NCI-H345 treated with DMSO at 0.1 percent for 48 hours (cell line): ENCODE measurements around the gene FOXP4.
A peak's percentile ranks its signal among the peaks of the same experiment; 100 is the strongest.

Experiments
- DNase-seq: peaks from one replicate; lab custom pipeline; 2025; ENCODE audit not compliant: unreplicated experiment; lab: John Stamatoyannopoulos, UW

FOXP4 gene

DNA sequence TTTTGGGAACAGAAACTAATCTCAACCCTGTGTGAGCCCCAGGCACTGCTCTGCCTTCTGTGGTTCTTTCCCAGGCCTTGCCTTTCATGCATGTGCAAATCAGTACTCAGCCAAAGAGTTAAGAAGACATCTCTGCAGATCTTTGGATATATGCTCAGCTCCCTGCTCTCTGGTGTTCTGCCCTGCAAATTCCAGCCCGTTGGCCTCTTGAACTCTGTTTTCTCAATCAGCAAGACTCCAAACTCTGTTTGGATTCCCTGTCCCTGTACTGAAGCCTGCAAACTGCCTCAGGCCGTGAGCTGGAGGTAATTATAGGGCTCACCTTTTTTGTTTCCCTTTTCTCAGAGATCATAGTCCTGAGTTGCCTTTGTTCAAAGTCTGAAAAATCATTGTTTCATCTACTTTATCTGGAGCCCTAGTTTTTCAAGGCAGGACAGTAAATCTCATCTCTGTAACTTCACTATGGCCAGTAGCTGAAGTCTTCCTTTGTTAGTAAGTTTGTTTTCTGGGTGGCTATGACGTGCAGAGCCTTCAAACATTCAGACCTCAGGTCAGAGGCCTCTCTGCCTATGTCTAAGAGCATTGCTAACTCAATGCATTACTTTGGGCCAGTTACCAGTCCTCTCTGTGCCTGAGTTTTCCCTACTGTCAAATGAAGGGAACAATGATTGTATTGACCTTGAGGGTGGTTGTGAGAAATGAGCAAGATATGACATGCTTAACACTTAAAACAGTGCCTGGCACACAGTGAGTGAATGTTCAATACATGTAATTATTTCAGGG is 76.2 kb downstream of the FOXP4 start:
- no peak for DNase-seq

DNA sequence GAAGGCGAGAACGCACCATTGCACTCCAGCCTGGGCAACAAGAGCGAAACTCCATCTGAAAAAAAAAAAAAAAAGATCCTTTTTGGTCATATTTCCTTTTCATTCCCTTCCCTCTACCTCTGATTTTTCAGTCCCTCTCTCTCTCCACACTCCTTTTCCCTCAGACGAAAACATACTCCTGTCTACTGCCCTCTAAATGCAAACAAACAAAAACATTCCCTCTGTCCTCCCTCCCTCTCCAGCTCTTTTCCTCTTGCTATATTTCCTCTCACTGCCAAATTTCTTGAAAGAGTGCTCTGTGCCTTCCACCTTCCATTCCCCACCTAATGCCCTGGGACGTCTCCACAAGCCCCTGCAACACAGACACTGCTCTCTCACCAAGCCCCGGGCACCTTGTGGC is 77.1 kb downstream of the FOXP4 start:
- no peak for DNase-seq

DNA sequence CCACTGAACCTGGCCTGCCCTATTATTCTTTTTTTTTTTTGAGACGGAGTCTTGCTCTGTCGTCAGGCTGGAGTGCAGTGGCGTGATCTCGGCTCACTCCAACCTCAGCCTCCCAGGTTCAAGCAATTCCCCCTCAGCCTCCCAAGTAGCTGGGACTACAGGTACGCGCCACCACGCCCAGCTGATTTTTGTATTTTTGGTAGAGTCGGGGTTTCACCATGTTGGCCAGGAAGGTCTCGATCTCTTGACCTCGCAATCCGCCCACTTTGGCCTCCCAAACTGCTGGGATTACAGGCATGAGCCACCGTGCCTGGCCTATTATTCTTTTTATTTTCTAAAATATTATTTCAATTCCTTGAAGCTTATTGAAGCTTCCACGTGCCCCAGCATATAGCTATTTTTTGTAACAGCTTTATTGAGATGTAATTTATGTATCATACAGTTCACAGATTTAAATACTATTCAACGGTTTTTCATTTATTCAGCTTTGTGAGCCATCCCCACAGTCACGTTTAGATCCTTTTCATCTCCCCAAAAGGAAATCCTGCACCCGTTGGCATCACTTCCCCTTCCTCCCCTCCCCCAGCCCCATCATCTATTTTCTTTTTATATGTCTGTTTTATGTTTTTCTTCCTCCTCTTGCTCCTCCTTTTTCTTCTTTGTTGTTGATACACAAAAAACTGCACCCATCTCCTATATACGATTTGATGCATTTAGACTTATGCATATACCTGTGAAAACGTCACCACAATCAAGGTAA is 78.6 kb downstream of the FOXP4 start:
- DNase-seq = no peak

DNA sequence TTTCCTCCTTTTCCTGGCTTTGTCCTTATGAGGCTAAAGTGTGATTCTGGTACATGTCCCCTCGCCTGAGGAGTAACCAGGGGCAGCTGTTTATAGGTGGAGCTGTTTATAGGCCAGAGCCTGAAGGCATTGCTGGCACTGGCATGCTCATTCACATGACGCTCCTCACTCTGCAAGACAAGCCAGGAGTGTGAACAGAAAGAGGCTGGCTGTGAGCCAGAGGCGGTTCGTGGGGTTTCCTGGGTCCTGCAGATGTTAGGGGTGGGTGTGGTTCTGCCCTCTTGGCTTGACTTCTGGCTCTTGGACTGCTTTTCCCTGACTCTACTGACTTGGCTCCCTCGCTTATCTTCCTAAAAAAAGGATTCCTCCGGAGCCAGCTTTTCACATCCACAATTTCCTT is 79.3 kb downstream of the FOXP4 start:
- DNase-seq = peak; percentile 26

DNA sequence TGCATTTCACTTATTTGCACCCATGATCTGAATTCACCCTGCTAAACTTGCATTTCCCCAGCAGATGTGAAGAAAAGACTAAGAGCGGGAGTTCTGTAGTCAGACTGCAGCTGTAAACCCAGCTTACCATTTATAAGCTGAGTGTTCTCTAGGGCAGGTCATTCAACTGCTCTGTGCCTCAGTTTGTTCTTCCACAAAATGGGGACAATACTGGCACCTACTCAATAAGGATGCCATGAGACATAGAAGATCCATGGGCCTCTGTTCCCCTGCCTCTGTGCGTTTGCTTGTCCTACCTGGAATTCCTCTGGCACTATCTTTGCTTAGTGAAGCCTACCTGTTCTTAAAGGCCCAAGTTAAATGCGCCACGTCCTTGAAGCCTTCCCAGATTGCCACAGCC is 79.8 kb downstream of the FOXP4 start:
- no peak for DNase-seq

DNA sequence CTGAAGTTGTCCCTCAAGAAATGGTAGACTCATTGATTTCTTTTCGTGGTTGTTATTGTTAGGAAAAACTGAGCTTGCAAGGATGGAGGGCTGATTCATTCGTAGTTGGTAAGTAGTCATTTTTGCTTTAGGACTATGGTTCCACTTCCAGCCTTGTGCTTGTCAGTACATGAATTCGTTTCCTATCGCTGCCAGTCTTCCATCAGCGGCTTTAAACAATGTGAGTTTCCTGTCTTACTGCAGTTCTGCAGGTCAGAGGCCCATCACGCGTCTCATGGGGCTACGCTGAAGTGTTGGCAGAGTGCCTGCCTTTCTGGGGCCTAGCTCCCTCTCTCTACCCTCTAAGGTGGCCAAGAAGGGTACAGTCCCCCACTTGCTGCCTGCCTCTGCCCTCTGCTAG is 80.7 kb downstream of the FOXP4 start:
- DNase-seq = peak; percentile 17

DNA sequence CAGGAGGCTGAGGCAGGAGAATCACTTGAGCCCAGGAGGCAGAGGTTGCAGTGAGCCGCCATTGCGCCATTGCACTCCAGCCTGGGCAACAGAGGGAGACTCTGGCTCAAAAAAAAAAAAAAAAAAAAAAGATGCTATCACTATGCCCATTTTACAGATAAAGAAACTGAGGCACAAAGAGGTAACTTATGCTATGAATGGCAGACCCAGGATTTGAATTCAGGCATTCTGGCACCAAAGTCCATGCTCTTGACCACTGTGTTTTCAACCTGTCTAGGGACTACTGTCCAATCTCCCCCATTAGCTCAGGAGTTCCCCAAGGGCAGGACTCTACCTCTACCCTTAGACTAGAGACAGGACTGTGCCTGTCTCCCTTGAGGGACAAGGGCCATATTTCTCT is 82.9 kb downstream of the FOXP4 start:
- DNase-seq = no peak

DNA sequence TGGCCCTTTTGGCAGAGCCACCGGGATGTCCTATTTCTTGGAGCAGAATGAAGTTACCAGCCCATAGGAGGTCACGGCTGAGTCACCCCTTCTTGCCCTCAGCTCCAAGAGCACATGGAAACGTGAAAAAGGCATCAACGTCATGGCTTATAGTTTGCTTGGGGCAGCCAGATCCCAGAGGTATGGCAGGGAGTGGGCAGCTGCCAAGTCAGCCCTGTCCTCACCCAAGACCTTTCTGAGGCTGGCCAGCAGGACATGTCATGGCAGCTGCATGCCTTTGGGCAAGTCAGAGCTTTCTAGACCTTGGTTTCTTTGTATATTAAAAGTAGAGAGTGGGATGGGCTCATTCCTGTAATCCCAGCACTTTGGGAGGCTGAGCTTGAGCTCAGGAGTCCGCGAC is 83.9 kb downstream of the FOXP4 start:
- no peak for DNase-seq

DNA sequence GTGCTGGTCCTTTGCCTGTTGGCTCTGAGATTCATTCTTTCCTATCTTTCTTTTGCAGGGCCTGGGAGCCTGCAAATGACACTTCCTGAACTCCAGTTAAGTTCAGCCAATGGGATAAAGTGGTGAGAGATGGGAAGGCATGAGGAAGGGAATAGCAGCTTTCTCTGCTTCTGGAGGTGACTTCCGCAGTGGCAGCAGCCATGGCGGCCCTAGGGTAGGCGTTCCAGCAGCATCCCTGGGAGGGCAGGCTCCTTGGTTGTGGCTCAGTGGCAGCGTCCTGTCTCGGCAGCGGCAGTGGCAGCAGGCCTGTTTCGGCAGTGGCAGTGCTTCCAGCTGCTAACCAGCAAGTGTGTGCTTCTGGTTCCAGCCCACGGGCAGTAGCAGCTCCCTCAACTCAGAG is 84.8 kb downstream of the FOXP4 start:
- no peak for DNase-seq

DNA sequence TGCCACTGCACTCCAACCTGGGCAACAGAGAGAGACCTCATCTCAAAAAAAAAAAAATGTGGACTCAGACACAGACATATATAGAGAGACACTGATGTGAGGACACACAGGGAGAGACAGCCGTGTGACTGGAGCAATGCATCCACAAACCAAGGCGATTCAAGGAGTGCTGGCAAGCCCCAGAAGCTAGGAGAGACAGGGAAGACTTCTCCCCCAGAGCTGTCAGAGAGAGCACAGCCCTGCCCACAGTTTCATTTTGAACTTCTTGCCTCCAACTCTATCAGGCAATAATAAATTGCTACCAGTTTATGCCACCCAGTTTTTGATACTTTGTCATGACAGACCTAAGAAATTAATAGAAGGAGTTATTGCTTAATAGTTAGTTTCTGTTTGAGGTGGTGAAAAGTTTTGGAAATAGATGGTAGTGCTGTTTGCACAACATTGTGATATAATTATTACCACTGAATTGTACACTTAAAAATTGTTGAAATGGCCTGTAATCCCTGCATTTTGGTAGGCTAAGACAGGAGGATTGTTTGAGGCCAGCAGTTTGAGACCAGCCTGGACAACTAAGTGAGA is 87.0 kb downstream of the FOXP4 start:
- no peak for DNase-seq

DNA sequence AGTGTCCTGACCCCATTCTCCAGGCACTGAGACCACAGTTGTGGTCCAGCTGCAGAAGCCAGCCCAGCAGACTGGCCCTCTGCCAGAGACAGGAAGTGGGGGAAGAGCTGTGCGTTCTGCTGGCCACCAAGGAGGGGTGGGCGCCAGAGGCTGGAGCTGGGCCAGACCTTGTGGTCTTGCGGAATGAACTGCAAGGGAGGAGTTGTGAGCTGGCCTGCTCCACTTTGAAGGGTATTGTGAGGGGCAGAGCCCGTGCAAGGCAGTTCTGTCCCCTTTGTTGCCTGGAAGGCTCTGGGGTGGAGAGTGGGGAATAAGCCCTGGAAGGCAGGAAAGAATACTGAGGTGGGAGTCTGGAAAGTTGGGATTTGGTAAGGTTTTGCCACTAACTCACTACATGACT is 88.5 kb downstream of the FOXP4 start:
- DNase-seq = no peak

DNA sequence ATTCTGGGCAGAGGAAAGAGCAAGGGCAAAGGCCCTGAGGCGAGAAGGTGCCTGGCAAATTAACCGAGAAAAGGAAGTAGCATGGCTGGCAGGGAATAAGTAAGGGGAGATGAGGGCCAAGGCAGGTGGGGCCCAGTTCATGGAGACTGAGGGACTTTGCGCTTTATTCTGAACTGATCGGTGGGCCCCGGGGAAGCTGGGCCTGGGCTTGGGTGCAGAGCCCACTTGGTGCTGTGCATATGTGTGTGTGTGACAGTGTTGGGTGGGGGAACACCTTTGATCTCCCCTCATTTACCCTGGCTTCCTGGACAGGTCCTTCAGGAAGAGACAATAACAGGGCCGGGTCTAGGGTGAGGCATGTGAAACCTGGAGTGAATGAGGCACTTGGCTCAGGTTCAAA is 89.2 kb downstream of the FOXP4 start:
- no peak for DNase-seq

DNA sequence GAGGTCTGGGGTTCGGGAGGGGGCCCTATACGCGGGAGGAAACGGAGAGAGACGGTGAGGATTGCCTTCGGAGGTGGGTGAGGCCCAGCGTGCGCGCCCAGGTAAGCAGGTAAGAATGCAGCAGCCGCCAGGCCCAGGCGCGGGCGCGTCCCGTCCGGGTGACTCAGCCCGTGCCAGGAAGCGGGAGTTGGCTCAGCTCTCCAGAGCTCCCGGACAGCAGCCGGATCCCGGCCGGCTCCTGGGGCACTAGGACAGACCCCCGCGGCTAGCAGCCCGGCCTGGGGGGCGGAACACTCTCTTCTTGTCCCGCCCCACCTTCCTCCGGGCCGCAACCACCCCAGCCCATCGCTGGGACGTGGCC is 90.6 kb downstream of the FOXP4 start:
- DNase-seq = no peak

DNA sequence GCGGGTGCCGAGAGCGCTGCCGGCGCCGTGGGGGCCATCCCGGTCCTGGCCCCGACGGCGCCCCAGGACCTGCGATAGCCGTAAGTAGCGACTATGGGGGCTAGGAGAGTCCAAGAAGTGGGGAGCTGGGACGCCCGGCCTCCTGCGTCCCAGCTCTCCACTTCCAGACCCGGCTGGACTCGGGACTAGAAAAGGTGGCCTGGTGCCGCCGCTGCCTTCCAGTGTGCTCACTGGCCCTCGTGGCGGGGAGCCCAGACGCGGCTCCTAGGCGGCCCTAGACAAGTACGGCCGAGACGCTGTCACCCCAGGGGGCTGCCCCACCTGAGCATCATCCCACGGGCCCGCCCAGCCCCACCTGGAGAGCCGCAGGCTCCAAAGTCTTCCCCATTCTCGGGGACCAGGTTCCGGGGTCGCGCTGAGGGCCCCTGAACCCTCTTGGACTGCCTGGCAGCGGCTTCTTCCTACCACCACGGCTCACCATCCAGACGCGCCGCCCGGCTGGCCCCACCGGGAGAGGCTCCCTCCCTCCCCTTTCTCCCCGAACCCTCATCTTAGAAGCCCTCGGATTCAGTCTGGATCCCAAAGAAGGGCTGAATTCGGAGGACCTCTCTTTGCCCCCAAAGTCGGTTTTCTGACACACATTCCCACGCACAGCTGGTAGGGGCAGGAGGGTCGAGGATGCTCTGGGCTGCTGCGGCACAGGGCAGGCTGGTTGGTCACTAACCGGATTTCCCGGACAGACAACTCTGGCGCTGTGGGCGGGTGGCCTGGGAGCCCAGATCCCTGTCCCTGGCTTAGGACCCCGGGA is 91.2 kb downstream of the FOXP4 start:
- DNase-seq = no peak

DNA sequence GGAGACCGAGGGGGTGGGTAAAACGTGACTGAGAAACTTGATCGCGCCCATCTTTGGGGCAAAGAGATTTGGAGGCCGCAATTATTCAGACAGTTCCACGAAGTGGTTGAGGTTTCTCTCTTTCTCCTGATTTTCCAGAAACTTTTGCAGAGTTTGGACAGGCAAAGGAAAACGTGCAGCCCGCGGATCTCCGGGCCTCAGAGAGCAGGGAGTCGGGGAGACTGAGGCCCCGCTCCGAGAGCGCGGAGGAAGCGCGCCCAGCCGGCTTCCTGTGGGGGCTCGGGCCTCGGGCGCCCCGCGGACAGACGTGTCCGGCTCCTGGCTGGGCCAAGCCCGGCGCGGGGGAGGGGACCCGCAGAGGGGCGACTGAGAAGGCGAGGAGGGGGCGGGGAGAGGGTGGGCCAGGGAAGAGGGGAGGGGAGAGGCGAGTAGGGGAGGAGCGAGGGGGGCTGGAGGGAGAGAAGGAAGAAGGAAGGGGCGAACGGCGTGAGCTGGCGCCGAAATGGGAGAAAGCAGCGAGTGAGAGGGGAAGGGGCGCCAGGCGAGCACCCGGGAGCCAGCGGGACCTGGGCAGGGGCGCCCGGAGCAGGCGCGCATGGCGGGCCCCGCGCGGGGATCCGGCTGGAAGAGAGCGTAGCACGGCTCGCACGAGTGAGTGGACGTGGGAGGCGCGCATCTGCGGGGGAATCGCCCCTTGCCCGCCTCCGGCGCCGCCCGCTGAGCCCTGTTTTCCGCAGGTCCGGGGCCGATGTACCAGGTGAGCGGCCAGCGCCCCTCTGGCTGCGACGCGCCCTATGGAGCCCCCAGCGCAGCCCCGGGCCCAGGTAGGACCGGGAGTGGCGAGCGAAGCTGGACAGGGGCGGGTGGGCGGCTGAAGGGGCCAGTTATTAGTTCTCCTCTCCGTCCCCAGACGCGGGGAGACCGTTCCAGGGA is 92.1 kb downstream of the FOXP4 start, which contains the start of gene MDFI:
Gene MDFI, plus strand, starts transcription at position 467 of the 933 bp plus-strand sequence. Its CDS starts 282 bp downstream, at position 749.
- no peak for DNase-seq

DNA sequence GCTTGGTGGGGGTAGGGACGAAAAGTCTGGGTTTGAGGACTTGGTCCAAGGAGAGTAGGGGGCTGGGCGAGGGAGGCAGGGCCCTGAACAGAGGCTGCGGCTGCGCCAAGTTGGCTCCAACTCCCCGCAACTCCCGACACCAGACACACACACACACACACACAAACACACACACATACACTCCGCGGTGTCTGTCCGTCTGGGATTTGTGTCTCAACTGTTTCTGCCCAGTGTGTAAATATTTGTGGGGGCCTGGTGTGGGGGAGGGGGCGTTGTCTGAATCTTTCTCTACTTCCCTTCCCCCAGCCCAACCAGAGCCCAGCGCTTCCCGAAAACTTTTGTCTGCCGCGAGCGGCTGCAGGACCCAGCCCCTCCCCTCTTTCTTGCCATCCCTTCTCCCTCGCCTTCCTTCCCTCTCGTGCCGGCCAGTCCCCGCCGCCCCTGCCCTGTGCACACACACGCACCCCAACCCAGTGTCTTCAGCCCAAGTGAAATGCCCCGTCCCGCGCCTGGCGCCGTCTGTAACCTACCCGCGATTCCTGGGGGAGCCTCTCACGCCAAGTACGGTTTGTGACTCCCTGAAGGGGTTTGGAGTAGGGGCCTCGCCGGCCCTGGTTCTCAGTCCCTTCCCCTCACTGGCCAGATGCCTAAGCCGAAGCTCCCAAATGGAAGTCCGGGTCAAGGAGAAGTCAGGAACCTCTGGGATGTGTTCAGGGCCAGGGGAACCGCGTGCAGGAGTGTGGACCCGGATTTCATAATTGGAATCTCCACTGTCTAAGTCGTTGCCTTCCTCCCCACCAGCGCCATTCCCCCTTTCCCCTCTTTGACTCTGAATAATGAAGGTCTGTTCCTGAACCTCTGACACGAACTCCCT is 93.0 kb downstream of the FOXP4 start:
- DNase-seq = no peak

DNA sequence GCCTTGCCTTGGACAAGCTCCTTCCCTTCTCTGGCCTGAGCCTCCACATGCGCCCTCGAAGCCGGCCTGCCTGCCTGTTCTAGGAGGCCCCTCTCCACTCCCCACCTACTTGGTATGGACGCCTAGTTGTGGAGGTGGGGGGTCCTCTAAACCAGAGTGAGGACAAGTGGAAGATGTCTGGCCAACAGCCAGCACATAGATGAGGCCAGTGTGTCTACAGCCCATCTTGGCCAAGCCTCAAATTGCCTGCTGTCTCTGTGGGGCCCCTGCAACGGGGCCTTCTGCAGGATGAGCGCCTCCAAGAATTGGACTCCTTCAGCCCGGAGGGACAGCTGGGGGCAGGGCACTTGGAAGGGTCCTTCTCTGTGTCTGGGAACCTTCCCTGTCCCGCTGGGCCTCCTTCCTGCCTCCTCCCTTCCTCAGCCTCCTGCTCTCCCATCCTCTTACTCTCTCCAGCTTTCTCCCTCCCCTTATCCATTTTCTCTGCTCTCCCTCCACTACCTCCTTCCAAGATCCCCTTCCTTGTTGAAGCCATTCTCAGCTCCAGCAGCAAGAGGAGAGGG is 93.7 kb downstream of the FOXP4 start:
- no peak for DNase-seq

DNA sequence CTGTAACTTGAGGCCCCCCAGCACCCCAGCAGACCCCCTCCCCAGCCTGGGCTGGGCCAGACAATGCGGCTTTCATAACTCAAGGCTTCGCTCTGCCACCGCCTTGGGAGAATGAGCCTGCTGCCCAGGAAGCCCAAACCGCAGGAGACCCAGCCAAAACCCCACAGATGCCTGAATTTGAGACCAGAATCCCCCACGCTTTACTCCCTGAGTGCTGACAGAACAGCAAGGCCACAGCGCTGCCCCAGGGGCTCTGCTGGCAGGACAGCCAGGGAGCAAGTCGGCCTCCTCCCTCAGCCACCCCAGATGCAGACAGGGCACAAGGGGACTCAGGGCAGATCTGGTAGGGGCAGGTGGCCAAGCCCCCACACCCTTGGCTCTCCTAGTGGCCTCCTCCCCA is 94.2 kb downstream of the FOXP4 start:
- DNase-seq = no peak

DNA sequence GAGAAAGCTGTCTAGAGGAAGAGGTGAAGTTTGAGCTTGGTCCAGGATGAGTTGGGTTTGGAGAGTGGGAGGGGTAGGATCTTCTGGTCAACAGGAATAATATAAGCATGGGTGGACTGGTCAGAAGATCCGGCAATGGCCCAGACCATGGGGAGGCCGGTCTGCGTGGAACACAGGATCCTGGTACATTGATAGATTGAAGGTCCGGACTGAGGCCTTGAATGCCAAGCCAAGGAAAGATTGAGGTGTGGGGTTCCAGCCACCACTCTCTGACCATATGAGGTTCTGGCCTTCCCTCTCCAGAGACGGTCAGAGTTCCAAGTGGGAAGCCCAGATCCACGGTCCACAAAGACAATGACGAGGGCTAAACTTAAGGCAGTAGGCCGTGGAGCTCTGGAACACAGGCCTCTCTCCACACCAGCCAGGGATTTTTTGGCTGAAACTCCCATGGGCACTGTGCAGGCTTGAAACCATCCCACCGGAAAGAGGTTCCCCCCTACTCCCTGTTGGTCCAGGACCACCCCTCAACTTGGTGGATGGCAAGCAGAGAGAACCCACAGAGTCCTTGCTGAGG is 95.3 kb downstream of the FOXP4 start:
- DNase-seq = no peak
